HUES6 (cell line): ENCODE data around the gene ACTBL2.

Experiments used
- H3K27ac ChIP-seq: 2 replicates; pipeline ENCODE4 v1.7.0; 2013; ENCODE audit warnings: low read depth, mild to moderate bottlenecking, low read length, inconsistent platforms
- H3K27me3 ChIP-seq: 2 replicates; pipeline ENCODE4 v1.6.1; 2013; ENCODE audit warnings: low read length; ENCODE audit not compliant: control insufficient read depth, insufficient read depth
- H3K36me3 ChIP-seq: 2 replicates; pipeline ENCODE4 v1.6.1; 2013; ENCODE audit warnings: low read length; ENCODE audit not compliant: control insufficient read depth, insufficient read depth
- H3K4me1 ChIP-seq: 2 replicates; pipeline ENCODE4 v1.6.1; 2013; ENCODE audit warnings: low read length; ENCODE audit not compliant: control insufficient read depth, insufficient read depth
- H3K4me3 ChIP-seq: 2 replicates; pipeline ENCODE4 v1.5.1; 2013; ENCODE audit warnings: low read depth, low read length
- H3K9ac ChIP-seq: one replicate; pipeline ENCODE4 v1.6.1; 2013; ENCODE audit warnings: mild to moderate bottlenecking, low read length
- H3K9me3 ChIP-seq: 2 replicates; pipeline ENCODE4 v1.6.1; 2013; ENCODE audit warnings: low read depth, low read length; ENCODE audit not compliant: control insufficient read depth, insufficient read depth

ACTBL2 gene

GRCh38 chr5:57458443-57458842 is 24.2 kb downstream of the ACTBL2 start:
- no peaks in the 10 kb centered on the region for H3K27me3 ChIP-seq
- no peaks in the 10 kb centered on the region for H3K36me3 ChIP-seq
- no peak overlapping the region for H3K4me3 ChIP-seq
- no peak overlapping the region for H3K9ac ChIP-seq
- no peak overlapping the region for H3K27ac ChIP-seq
- no peaks in the 10 kb centered on the region for H3K4me1 ChIP-seq
- no peaks in the 10 kb centered on the region for H3K9me3 ChIP-seq

GRCh38 chr5:57456531-57457135 is 26.0 kb downstream of the ACTBL2 start:
- Histone ChIP-seq H3K27me3 (no peaks in the 10 kb centered on the region), H3K4me1 (no peaks in the 10 kb centered on the region), H3K9me3 (no peaks in the 10 kb centered on the region), H3K9ac (no peak overlapping the region), H3K36me3 (no peaks in the 10 kb centered on the region), H3K27ac (no peak overlapping the region), H3K4me3 (no peak overlapping the region)

GRCh38 chr5:57455511-57456455 is 26.8 kb downstream of the ACTBL2 start:
- Histone ChIP-seq H3K27ac (no peak overlapping the region), H3K36me3 (no peaks in the 10 kb centered on the region)

GRCh38 chr5:57454896-57455295 is 27.7 kb downstream of the ACTBL2 start:
- no peak overlapping the region for H3K4me3 ChIP-seq
- no peaks in the 10 kb centered on the region for H3K27me3 ChIP-seq
- H3K9ac ChIP-seq: no peak overlapping the region
- H3K9me3 ChIP-seq: no peaks in the 10 kb centered on the region
- H3K36me3 ChIP-seq: no peaks in the 10 kb centered on the region
- H3K4me1 ChIP-seq: no peaks in the 10 kb centered on the region
- no peak overlapping the region for H3K27ac ChIP-seq

More at GRCh38 chr5:57455511-57456455, 26.8 kb downstream of the ACTBL2 start:
- Histone ChIP-seq H3K4me3 (no peak overlapping the region), H3K9me3 (no peaks in the 10 kb centered on the region), H3K9ac (no peak overlapping the region), H3K27me3 (no peaks in the 10 kb centered on the region), H3K4me1 (no peaks in the 10 kb centered on the region)

- H3K27me3 ChIP-seq: no peaks in the 10 kb centered on the region
- H3K4me1 ChIP-seq: no peaks in the 10 kb centered on the region
- no peak overlapping the region for H3K9ac ChIP-seq
- H3K9me3 ChIP-seq: no peaks in the 10 kb centered on the region
- no peak overlapping the region for H3K27ac ChIP-seq
- H3K36me3 ChIP-seq: no peaks in the 10 kb centered on the region
- no peak overlapping the region for H3K4me3 ChIP-seq
These were observed 28.9 kb downstream of the ACTBL2 start for GRCh38 chr5:57453728-57454127.

GRCh38 chr5:57452885-57453284 is 29.7 kb downstream of the ACTBL2 start:
- H3K9ac ChIP-seq: no peak overlapping the region
- no peaks in the 10 kb centered on the region for H3K9me3 ChIP-seq
- H3K4me3 ChIP-seq: no peak overlapping the region
- H3K36me3 ChIP-seq: no peaks in the 10 kb centered on the region
- no peak overlapping the region for H3K27ac ChIP-seq
- no peaks in the 10 kb centered on the region for H3K4me1 ChIP-seq
- H3K27me3 ChIP-seq: no peaks in the 10 kb centered on the region

GRCh38 chr5:57450991-57451876 is 31.4 kb downstream of the ACTBL2 start:
- H3K27me3 ChIP-seq: no peaks in the 10 kb centered on the region
- H3K36me3 ChIP-seq: no peaks in the 10 kb centered on the region
- no peak overlapping the region for H3K4me3 ChIP-seq
- H3K27ac ChIP-seq: no peak overlapping the region
- H3K9me3 ChIP-seq: no peaks in the 10 kb centered on the region
- H3K4me1 ChIP-seq: no peaks in the 10 kb centered on the region
- no peak overlapping the region for H3K9ac ChIP-seq

GRCh38 chr5:57448751-57449150 is 33.9 kb downstream of the ACTBL2 start:
- H3K9me3 ChIP-seq: no peaks in the 10 kb centered on the region
- H3K4me1 ChIP-seq: no peaks in the 10 kb centered on the region
- H3K27ac ChIP-seq: no peak overlapping the region
- no peaks in the 10 kb centered on the region for H3K27me3 ChIP-seq
- no peaks in the 10 kb centered on the region for H3K36me3 ChIP-seq
- no peak overlapping the region for H3K9ac ChIP-seq
- H3K4me3 ChIP-seq: no peak overlapping the region

- H3K36me3 ChIP-seq: no peaks in the 10 kb centered on the region
- no peak overlapping the region for H3K9ac ChIP-seq
- no peaks in the 10 kb centered on the region for H3K4me1 ChIP-seq
- H3K9me3 ChIP-seq: no peaks in the 10 kb centered on the region
- H3K27me3 ChIP-seq: no peaks in the 10 kb centered on the region
- no peak overlapping the region for H3K27ac ChIP-seq
- H3K4me3 ChIP-seq: no peak overlapping the region
These were observed 34.3 kb downstream of the ACTBL2 start for GRCh38 chr5:57448287-57448686.

- Histone ChIP-seq H3K36me3 (no peaks in the 10 kb centered on the region), H3K27ac (no peak overlapping the region), H3K4me3 (no peak overlapping the region), H3K4me1 (no peaks in the 10 kb centered on the region), H3K9me3 (no peaks in the 10 kb centered on the region), H3K9ac (no peak overlapping the region), H3K27me3 (no peaks in the 10 kb centered on the region)
These were observed 35.0 kb downstream of the ACTBL2 start for GRCh38 chr5:57447658-57448057.
